ENCODE measurements around the gene LCT. TPM values are rescaled to one million over a fixed set of nuclear protein-coding genes. Genes with fewer than 3 reads are reported as not detected.
"Not testable (repeated sequence)": the region's sequence is repeated elsewhere in the genome, so short reads cannot be mapped to it uniquely, and the experiment has no call there.

LCT gene
- total RNA-seq, 1 donor = 0.27 TPM

DNA sequence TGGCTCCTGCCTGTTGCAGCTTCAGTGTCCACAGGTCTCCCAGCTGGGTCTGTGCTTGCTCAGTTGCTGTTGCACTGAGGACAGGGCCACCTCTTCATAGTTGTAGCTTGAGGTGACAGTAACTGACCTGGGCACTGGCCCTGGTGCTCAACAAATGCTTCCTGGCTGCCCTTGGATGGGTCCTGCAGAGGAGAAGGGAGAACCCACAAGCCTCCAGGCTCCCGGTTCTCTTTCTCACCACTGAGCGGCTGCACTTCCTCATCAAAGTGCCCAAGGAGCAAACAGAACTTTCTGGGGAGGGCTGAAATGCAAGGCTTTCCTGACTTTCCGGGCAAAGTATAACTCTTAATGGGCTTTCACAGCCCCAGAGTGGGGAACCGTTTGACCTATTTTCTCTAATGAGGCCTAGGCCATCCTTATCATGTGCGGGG lies 38.7 kb downstream of the LCT start:
- DNase-seq (ENCODE audit: low read depth in 2 of 3, low spot score in 2 of 3) = no peak

DNA sequence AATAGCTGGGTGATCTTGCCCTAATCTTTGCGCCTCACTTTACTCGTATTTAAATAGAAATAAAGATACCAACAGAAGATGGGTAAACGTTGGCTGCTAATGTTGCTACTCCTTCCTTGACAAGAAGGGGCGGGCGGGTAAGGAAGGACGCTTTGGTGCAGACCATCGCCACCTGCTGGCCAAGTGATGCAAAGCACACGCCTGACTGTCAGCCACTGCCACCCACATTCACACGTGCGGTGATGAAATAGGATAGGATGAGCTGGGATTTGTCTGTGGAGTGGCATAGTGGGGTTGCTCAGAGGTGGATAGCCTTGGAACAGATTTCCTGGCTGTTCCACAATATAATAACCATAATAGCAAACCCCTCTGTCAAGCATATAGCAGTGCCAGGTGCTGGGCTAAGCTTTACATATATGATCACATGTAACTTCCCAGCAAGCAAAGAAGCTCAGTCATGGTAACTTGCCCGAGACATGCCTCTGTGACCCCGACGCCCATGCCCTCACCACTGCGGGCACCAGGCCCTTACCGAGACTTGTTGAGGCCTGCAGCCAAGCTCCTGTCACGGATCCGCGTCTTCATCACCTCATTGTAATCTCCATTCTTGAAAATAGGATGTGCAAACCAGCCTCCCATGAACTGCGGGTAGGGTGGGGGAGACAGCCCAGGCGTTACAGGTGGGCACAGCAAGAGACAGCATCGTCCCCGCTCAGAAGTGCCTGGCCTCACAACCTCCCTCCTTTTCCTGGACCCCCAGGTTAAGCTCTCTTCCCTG lies 39.3 kb downstream of the LCT start:
- peak; percentile 54 to 86 (median 72) for DNase-seq (ENCODE audit: low read depth in 2 of 3, low spot score in 2 of 3)

- DNase-seq (ENCODE audit: low read depth in 2 of 3, low spot score in 2 of 3) = no peak
These were observed 40.4 kb downstream of the LCT start for GRCh38 chr2:135796606-135797005.

DNA sequence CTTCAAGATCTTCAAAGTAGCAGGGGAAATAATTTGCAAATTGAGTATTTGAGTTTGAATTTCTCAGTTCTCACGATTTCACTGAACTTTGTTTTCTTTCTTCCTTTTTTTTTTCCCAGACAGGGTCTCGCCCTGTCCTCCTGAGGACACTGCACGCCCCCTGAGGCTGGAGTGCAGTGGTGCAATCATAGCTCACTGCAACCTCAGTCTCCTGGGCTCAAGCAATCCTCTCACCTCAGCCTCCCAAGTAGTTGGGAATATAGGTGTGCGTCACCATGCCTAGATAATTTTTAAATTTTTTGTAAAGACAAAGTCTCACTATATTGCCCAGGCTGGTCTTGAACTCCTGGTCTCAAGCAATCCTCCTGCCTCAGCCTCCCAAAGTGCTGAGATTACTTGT lies 41.3 kb downstream of the LCT start:
- DNase-seq (ENCODE audit: low read depth in 2 of 3, low spot score in 2 of 3) = not testable (repeated sequence)

GRCh38 chr2:135792401-135793150 lies 44.4 kb downstream of the LCT start:
- DNase-seq (ENCODE audit: low read depth in 2 of 3, low spot score in 2 of 3) = peak in 1 of 3 donors; percentile 9

- DNase-seq (ENCODE audit: low read depth in 2 of 3, low spot score in 2 of 3) = no peak
These were observed 45.4 kb downstream of the LCT start for GRCh38 chr2:135791418-135792190.

- no peak for DNase-seq (ENCODE audit: low read depth in 2 of 3, low spot score in 2 of 3)
These were observed 46.6 kb downstream of the LCT start for GRCh38 chr2:135790423-135790822.

- no peak for DNase-seq (ENCODE audit: low read depth in 2 of 3, low spot score in 2 of 3)
These were observed 50.2 kb downstream of the LCT start for GRCh38 chr2:135786823-135787222.

GRCh38 chr2:135785032-135785431 lies 52.0 kb downstream of the LCT start:
- peak in 1 of 3 donors; percentile 12 for DNase-seq (ENCODE audit: low read depth in 2 of 3, low spot score in 2 of 3)

- no peak for DNase-seq (ENCODE audit: low read depth in 2 of 3, low spot score in 2 of 3)
These were observed 53.5 kb downstream of the LCT start for GRCh38 chr2:135783439-135783838.

- no peak for DNase-seq (ENCODE audit: low read depth in 2 of 3, low spot score in 2 of 3)
These were observed 54.8 kb downstream of the LCT start for GRCh38 chr2:135782231-135782630.

- no peak for DNase-seq (ENCODE audit: low read depth in 2 of 3, low spot score in 2 of 3)
These were observed 60.6 kb downstream of the LCT start for GRCh38 chr2:135776367-135776766.

DNA sequence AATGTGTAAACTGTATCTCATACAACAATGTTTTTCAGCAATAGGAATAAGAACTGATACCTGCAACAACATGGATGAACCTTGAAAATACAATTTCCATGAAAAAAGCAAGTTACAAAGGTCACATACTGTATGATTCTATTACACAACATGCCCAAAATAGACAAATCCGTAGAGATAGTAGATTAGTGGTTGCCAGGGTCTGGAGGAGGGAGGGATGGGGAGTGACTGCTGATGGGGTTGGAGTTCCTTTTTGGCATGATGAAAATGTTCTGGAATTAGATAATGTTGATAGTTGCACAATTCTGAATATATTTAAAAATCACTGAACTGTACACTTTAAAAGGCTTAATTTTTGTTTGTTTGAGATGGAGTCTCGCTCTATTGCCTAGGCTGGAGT lies 61.6 kb downstream of the LCT start:
- DNase-seq (ENCODE audit: low read depth in 2 of 3, low spot score in 2 of 3) = no peak

- peak in 1 of 3 donors; percentile 13 for DNase-seq (ENCODE audit: low read depth in 2 of 3, low spot score in 2 of 3)
These were observed 63.1 kb downstream of the LCT start for GRCh38 chr2:135773917-135774316.

GRCh38 chr2:135773319-135773718 lies 63.7 kb downstream of the LCT start:
- DNase-seq (ENCODE audit: low read depth in 2 of 3, low spot score in 2 of 3) = no peak

DNA sequence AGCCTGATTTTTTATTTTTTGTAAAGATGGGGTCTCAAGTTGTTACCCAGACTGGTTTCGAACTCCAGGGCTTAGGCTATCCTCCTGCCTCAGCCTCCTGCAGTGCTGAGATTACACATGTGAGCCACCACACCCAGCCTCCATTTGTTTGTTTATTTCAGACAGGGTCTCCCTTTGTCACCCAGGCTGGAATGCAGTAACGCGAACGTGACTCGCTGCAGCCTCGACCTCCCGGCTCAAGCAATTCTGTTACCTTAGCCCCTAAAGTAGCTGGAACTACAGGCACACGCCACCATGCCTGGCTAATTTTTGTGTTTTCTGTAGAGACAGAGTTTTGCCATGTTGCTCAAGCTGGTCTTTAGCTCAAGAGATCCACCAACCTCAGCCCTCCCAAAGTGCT lies 68.1 kb downstream of the LCT start:
- DNase-seq (ENCODE audit: low read depth in 2 of 3, low spot score in 2 of 3) = no peak

DNA sequence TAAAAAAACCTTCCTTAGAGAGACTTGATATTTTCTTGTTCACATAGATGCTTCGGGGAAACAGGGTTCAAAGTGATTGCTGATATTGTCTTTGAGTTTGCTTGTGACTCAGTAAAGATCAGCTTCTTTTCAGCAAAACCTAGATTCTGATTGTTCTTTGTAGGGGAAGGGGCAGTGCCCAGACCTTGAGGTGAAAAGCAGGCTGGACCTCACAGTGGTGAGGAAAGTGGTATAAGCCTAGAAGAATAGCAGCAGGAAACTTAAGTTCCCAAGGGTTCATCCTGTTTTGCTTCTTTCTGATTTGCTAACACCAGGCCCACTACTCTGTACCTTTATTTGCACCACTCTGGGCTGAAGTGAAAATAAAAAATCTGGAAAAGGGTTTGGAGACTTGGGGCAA lies 74.5 kb downstream of the LCT start:
- DNase-seq (ENCODE audit: low read depth in 2 of 3, low spot score in 2 of 3) = no peak

GRCh38 chr2:135762022-135762421 lies 75.0 kb downstream of the LCT start:
- DNase-seq (ENCODE audit: low read depth in 2 of 3, low spot score in 2 of 3) = no peak

- no peak for DNase-seq (ENCODE audit: low read depth in 2 of 3, low spot score in 2 of 3)
These were observed 80.3 kb downstream of the LCT start for GRCh38 chr2:135756692-135757091.

DNA sequence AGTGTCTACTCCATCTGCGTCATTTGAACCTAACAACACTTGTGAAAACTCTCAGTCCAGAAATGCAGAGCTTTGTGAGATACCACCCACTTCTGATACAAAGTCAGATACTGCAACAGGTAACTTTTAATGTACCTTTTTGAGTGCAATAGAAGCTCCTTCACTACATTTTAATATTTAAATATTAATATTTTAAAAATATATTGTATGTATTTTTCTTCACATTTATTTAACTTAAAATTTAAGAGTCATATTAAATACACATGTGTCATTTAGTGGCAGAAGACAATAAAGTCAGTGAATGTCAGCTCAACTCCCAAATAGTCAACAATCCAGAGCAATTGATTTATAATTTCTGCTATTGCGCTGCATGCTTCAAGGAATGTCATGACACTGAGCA lies 81.4 kb downstream of the LCT start:
- DNase-seq (ENCODE audit: low read depth in 2 of 3, low spot score in 2 of 3) = no peak

- DNase-seq (ENCODE audit: low read depth in 2 of 3, low spot score in 2 of 3) = no peak
These were observed 91.4 kb downstream of the LCT start for GRCh38 chr2:135745545-135745944.
